ENCODE measurements around the gene EMD.
"Not testable (repeated sequence)": the region's sequence is repeated elsewhere in the genome, so short reads cannot be mapped to it uniquely, and the experiment has no call there.

The EMD gene

DNA sequence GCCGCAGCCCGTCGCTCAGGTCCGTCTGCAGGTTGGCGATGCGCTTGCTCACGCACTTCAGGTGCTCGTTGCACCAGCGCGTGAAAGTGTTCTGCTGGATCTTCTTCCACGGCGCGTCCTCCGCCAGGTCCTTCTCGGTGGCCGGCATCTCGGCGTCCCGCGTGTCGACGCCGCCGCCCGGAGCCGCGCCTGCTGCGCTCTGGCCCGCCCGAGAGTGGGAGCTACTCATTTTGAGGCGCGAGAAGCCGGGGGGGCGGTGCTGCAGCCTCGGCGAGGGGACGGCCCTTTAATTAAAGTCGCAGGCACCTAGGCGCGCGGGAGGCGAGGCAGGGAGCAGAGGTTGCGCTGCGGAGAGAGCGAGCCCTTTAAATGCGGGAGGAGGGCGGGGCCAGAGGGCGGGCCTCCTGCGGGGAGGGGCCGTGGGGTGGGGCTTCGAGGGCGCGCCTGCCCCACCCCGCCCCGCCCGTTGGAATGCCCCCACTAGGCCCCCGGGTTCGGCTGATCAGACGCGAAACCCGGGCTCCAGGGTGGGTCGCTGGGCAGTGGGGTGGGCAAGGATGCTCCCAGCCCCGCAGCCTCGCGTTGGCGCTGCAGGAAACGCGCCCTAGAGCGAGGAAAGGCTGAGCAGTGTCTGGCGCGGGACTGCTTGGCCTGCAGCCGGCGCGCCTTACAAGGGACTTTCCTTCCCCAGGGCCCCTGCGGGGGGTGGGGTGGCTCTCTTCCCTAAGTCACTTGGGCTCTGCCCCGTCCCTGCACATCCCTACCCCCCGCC lies 7.9 kb upstream of the EMD start:
- DNase-seq (ENCODE audit: low read depth in 3 of 3) = peak; percentile 83 to 92 (median 83)

DNA sequence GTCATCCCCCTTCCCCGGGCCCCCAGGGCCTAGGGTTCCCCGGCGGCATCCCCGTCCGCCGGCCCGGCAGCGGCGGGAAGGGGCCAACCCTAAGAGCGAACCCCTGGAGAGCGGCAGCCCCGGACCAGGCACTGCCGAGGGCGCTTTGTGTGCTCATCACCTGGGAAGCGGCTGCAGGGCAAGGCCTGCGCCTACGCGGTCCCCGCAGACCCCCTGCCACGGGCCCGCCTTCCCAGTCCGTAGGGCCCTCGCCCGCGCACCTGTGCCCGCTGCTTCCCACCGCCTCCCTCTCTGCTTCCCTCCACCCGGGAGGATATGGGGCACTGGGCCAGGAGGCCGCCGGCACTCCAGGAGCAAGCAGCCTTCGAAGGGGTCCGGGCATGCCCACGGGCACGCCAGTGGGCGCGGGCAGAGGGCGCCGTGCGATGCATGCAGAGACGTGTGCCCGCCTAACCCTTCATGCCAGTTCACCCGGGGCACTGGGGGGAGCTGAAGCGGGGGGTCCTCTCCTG lies 7.2 kb upstream of the EMD start:
- no peak for DNase-seq (ENCODE audit: low read depth in 3 of 3)

DNA sequence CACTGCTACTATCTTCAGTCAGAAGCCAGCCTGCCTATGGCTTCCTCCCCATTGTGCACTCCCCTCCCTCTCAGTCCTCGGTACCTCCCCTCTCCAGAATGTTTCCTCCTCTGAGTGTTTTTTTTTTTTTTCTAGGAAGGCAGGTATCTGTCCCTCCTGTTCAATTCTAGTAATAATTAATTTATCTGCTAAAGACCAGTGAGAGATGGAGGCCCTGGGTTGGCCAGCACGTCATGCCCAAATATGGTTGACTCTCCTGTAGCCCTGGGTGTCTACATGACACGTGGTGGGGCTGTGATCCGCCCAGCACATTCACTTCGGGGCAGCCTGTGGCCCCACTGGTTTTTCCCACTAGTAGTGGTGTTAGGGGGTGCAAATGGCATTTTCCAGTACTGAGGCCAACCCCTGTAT lies 6.5 kb upstream of the EMD start:
- DNase-seq (ENCODE audit: low read depth in 3 of 3) = peak in 1 of 3 experiments; percentile 42

GRCh38 chrX:154373340-154374306 lies 5.5 kb upstream of the EMD start:
- no peak for DNase-seq (ENCODE audit: low read depth in 3 of 3)

DNA sequence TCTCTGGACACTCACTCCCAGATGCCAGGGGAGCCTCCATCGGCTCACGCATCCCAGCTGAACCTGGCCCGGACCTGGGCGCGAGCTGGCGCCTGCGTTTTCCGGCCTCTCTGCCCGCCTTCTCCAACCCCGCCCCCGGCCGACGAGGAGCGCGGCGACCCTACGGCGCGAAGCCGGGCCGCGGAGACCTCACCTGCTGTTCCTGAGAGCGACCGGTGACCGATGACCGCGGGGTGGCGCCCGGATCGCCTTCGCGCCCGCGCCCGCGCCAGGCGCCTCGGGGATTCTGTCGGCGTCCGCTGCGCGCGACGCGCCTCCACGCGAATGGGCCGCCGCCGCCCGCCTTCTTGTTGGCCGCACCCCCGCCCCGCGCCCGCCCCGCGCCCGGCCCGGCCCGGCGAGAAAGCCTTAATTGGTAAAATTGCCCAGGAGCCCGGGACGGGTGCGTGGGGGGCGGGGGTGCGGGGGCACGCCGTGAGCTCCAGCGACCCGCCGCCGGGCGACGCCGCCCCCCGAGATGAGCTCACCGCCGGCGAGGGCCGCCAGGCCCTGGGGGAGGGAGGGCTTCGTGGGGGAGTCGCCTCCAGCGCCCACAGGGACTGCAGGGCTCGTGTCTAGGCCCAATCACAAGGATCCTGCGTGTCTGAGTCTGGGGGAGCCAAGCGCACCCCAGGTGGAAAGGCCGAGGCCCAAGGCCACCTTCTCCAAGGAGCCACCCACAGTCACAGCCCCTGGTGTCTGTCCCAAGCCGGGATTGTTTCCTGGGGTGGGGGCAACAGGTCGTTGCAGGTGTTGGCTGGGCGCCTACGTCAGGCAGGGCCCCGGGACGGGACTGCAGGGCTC lies 4.6 kb upstream of the EMD start, which contains the start of gene FLNA:
FLNA (minus strand) TSS at position 322 of the 843 bp plus-strand sequence. CDS start 3,389 bp downstream, outside the sequence.
- peak in 1 of 3 experiments; percentile 28 for DNase-seq (ENCODE audit: low read depth in 3 of 3)

DNA sequence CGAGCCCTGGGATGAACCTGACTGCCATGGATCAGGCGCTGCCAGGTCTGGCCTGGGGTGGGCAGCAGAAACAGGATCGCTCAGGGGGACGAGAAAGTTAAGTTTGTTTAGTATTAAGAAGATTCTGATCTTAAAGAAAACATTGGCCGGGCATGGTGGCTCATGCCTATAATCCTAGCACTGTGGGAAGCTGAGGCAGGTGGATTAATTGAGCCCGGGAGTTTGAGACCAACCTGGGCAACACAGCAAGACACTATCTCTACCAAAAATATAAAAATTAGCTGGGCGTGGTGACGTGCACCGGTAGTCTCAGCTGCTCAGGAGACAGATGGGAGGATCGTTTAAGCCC lies 4.0 kb upstream of the EMD start:
- no peak for DNase-seq (ENCODE audit: low read depth in 3 of 3)

- no peak for DNase-seq (ENCODE audit: low read depth in 3 of 3)
Measured at GRCh38 chrX:154376774-154377173, 2.3 kb upstream of the EMD start.

- DNase-seq (ENCODE audit: low read depth in 3 of 3) = peak in 1 of 3 experiments; percentile 30
Measured at GRCh38 chrX:154378059-154378798, 866 bp upstream of the EMD start.

GRCh38 chrX:154379569-154379951 lies 465 bp downstream of the EMD start:
- DNase-seq (ENCODE audit: low read depth in 3 of 3) = no peak

GRCh38 chrX:154380153-154380552 lies 1.1 kb downstream of the EMD start:
- DNase-seq (ENCODE audit: low read depth in 3 of 3) = no peak

DNA sequence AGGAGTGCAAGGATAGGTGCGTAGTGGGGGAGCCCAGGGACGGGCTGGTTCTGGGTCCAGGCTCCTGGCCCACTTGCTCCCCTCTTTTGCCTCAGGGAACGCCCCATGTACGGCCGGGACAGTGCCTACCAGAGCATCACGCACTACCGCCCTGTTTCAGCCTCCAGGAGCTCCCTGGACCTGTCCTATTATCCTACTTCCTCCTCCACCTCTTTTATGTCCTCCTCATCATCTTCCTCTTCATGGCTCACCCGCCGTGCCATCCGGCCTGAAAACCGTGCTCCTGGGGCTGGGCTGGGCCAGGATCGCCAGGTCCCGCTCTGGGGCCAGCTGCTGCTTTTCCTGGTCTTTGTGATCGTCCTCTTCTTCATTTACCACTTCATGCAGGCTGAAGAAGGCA lies 1.7 kb downstream of the EMD start:
- DNase-seq (ENCODE audit: low read depth in 3 of 3) = no peak

- no peak for DNase-seq (ENCODE audit: low read depth in 3 of 3)
Measured at GRCh38 chrX:154381271-154381670, 2.2 kb downstream of the EMD start.

DNA sequence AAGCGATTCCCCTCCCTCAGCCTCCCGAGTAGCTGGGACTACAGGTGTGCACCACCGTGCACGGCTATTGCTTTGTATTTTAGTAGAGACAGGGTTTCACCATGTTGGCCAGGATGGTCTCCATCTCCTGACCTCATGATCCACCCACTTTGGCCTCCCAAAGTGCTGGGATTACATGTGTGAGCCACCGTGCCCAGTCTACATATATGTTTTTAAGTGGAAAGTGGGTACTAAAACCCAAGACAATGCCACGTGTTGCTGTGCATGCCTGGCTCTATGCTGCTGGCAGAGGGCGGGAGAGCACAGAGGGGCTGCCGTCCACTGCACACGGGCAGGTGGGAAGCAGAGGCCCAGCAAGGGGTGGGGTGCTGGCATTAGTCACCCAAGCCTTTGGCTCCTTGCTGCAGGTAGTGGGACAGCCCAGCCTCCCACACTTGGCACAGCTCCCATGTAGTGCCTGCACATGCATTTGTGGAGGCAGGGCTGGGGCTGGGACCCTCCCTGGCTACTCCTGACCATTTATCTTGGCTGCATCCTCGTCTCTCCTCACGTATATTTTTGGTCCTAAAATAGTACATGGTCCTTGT lies 3.5 kb downstream of the EMD start:
- no peak for DNase-seq (ENCODE audit: low read depth in 3 of 3)

DNA sequence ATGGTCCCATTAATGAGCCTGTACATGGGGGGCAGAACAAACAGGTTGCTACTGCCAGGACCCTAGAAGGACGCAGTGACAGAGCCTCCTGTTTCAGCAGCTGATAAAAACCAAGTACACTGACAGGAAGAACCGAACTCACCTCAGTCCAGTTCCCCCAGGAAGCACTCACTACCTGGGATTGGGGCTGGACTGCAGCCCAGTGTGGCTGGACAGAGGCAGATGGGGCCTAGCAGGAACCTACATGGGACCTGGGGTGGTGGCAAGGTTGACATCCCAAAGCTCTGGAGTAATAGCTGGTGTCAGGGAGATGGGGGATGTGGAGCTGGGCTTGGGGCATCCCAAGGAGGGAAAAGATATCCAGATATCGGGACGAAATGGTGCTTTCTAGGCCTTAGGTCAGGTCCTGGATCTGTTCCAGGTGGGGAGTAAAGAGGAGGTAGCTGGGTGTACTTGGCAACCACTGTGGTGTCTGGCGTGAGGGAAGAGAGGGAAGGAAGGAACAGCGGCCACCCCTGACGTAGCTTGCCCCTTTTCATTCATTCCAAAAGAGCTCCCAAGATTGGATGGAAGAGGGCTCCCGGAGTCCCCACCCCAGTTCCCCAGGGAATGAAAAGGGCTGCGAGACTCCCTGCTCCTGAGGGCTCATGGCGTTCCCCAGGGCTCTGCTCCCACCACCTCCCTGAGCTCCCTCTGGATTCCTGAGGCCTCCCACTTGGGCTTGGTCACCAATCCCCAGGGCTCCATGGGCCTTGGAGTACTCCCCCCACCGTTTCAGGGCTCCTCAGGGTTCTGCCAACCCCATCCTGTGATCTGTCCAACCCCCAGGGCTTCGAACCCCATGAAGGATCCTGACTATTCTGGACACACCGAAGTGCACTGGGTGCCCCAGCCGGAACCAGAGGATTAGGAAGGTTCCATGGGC lies 4.5 kb downstream of the EMD start:
- DNase-seq (ENCODE audit: low read depth in 3 of 3) = no peak

DNA sequence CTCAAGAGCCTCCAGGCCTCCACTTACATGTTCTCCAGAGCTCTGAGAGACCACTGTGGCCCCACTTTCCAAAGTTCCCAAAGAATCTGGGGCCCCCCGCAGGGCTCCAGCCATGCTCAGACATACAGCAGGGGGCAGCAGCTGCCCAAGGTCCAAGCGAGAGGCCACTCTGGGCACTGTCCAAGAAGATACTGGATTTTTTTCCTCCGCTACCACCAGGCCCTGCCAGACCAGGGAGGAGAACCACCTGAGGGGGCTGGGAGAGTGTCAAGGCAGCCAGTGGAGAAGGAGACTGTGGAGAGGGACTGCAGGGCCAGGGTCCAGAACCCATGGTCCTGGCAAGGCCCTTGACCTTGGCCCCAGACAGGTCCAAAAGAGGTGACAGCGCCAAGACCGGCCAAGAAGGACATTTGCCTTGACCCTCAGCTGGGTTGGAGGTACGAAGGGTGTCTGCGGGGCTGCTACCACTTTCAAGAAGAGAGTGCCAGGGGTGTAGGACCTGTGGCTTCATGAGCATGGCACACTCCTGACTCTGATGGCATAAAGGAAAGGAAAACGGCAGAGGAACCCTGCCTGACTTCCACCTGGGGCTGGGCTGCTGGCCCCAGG lies 5.3 kb downstream of the EMD start:
- DNase-seq (ENCODE audit: low read depth in 3 of 3) = no peak

DNA sequence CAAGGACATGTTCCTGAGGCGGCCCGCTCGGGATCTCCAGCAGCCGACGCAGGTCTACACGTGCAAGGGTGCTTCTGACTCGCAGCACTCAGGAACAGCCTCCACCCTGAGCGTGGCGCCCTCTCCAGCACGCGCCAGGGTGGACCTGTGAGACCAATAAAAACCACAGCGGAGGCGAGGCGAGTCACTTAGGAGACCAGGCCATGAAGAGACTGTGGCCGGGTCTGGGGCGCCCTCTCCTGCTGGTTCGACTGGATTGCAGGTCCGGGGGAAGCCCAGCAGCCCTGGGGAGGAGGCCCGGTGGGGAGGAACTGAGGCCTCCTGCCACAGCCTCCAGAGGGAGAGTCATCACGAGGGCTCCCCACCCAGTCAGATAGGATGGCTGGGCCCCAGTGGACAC lies 9.0 kb downstream of the EMD start:
- not testable (repeated sequence) for DNase-seq (ENCODE audit: low read depth in 3 of 3)

GRCh38 chrX:154388649-154389048 lies 9.6 kb downstream of the EMD start:
- not testable (repeated sequence) for DNase-seq (ENCODE audit: low read depth in 3 of 3)

GRCh38 chrX:154389812-154390747 lies 11.0 kb downstream of the EMD start:
- not testable (repeated sequence) for DNase-seq (ENCODE audit: low read depth in 3 of 3)
